ENCODE results near the gene ATP2B2.

ATP2B2 gene

DNA sequence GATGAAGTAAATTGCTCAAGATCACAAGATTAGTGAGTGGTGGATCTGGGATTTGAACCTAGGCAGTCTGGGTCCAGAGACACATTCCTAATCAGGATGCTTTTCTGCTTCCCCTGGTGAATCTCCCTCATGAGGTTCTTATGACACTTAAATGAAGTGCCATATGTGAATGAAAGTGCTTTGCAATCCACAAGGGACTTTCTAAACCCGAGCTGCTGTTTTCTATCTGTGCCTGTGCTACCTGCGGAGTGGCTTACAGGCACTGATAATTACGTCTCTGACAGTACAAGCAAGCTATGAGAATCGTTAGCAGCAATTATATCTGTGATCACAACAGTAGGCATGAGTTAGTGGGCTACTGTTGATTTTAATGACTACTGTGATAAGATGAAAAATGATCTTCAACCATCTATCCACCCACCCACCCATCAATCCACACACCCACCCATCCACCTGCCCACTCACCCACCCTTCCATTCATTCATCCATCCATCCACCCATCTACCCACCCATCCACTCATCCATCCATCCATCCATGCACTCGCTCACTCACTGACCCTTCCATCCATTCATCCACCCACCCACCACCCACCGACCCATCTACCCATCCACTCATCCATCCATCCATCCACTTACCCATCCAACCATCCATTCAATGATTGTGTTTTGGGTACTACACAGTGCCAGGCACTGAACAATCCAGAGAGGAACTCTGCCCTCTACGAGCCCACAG, 51.8 kb downstream of the ATP2B2 start:
- no peaks in the 10 kb centered on the region for H3K79me1 ChIP-seq (ENCODE audit: low read depth, low read length)
- no peak overlapping the region for H3K18ac ChIP-seq (ENCODE audit: low read length)
- H3K23ac ChIP-seq (ENCODE audit: low read depth, low read length, poor library complexity): no peak overlapping the region
- H3K9me3 ChIP-seq (replicated peaks in 1 of 2; ENCODE audit: control insufficient read depth in 2 of 2, insufficient read depth in 1 of 2, low read depth in 1 of 2, low read length in 2 of 2): no peaks in the 10 kb centered on the region
- H2AK5ac ChIP-seq (ENCODE audit: low read depth, low read length): no peak overlapping the region
- H4K8ac ChIP-seq (ENCODE audit: low read depth, low read length): no peak overlapping the region
- H3K27ac ChIP-seq (replicated peaks; ENCODE audit: low read length): no peak overlapping the region
- no peak overlapping the region for H3K4ac ChIP-seq (ENCODE audit: low read length)
- no peak for DNase-seq (ENCODE audit: low spot score)
- no peak overlapping the region for H2AFZ ChIP-seq (ENCODE audit: low read length)
- no peak overlapping the region for H3K9ac ChIP-seq (ENCODE audit: low read depth, low read length, poor library complexity)
- no peaks in the 10 kb centered on the region for H3K4me1 ChIP-seq (ENCODE audit: control insufficient read depth in 2 of 2, insufficient read depth in 1 of 2, low read depth in 1 of 2, low read length in 2 of 2)
- H3K14ac ChIP-seq (ENCODE audit: low read length): no peak overlapping the region
- no peak overlapping the region for H2BK120ac ChIP-seq (ENCODE audit: low read depth, low read length)
- H3K4me2 ChIP-seq (ENCODE audit: insufficient read depth, low read length, poor library complexity, severe bottlenecking): no peak overlapping the region
- no peaks in the 10 kb centered on the region for H3K27me3 ChIP-seq (ENCODE audit: control insufficient read depth in 3 of 3, insufficient read depth in 3 of 3, low read depth in 1 of 3, low read length in 3 of 3)
- peak overlapping the region in 1 of 2 donors; percentile 25 for H3K4me3 ChIP-seq (ENCODE audit: low read length in 2 of 2)
- H2BK5ac ChIP-seq (ENCODE audit: low read length): no peak overlapping the region
- H3K36me3 ChIP-seq (replicated peaks in 1 of 2; ENCODE audit: control insufficient read depth in 2 of 2, insufficient read depth in 2 of 2, low read length in 2 of 2): no peaks in the 10 kb centered on the region
- no CpG with 5 or more reads among the region's 7 CpGs for WGBS, 2 donors (ENCODE audit: extremely low coverage in 2 of 2, insufficient read length in 2 of 2, insufficient replicate concordance in 1 of 2)
- H2BK15ac ChIP-seq (ENCODE audit: low read length): no peak overlapping the region
- no peak overlapping the region for H2BK12ac ChIP-seq (ENCODE audit: low read length)
- H4K91ac ChIP-seq (ENCODE audit: low read depth, low read length, poor library complexity): no peak overlapping the region

DNA sequence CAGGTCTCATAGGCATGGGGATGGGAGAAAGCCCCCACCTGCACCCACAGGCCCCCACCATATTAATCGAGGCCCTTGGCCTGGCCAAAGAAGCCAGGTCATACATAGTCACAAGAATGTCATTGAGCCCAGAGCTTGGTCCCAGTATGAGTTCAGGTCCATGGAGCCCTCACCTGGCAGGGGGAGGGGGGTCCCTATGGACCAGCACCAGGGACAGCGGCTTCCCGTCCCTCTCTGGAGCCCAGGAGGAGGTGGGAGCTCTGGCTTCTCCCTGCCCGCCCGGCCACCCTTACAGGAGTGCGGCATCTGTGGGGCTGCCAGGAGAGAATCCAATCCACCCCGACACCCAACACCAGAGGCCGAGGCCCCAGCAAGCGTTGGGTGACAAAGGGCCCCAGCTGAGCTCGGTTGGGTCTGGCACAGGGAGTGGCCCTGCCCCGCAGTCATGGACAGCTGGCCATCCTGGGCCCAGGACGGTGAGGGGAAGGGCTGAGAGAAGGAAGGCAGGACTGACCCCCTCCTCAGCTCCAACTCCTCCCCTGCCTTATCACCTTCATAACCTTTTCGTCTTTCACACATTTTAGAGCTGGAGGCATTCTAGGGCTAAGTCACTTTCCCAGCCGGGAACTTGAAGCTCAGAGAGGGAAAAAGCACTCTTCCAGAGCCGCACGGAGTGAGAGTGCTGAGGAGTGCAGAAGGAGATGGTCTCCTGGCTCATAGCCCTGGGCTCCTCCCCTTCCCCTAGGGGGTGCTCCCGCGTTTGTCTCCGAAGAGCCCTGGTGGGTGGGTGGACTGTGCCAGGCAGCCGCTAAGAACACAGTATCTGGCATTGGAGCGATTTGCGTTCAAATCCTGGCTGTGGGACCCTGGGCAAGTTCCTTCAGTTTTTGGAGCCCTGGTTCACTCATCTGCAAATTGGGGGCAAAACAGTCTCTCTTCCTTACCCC, 54.6 kb downstream of the ATP2B2 start:
- H3K27ac ChIP-seq (replicated peaks; ENCODE audit: low read length): no peak overlapping the region
- no peaks in the 10 kb centered on the region for H3K36me3 ChIP-seq (replicated peaks in 1 of 2; ENCODE audit: control insufficient read depth in 2 of 2, insufficient read depth in 2 of 2, low read length in 2 of 2)
- no peak for DNase-seq (ENCODE audit: low spot score)
- H3K4me1 ChIP-seq (ENCODE audit: control insufficient read depth in 2 of 2, insufficient read depth in 1 of 2, low read depth in 1 of 2, low read length in 2 of 2): no peaks in the 10 kb centered on the region
- no peaks in the 10 kb centered on the region for H3K79me1 ChIP-seq (ENCODE audit: low read depth, low read length)
- no peak overlapping the region for H2AK5ac ChIP-seq (ENCODE audit: low read depth, low read length)
- no peak overlapping the region for H3K23ac ChIP-seq (ENCODE audit: low read depth, low read length, poor library complexity)
- H3K4me2 ChIP-seq (ENCODE audit: insufficient read depth, low read length, poor library complexity, severe bottlenecking): no peak overlapping the region
- H2BK5ac ChIP-seq (ENCODE audit: low read length): no peak overlapping the region
- H2BK12ac ChIP-seq (ENCODE audit: low read length): no peak overlapping the region
- no peak overlapping the region for H4K8ac ChIP-seq (ENCODE audit: low read depth, low read length)
- H4K91ac ChIP-seq (ENCODE audit: low read depth, low read length, poor library complexity): no peak overlapping the region
- H3K9me3 ChIP-seq (replicated peaks in 1 of 2; ENCODE audit: control insufficient read depth in 2 of 2, insufficient read depth in 1 of 2, low read depth in 1 of 2, low read length in 2 of 2): no peaks in the 10 kb centered on the region
- H3K18ac ChIP-seq (ENCODE audit: low read length): peak overlapping the region; percentile 21
- peaks cover 0 to 16% (median 0%) of the 10 kb centered on the region in 3 experiments for H3K27me3 ChIP-seq (ENCODE audit: control insufficient read depth in 3 of 3, insufficient read depth in 3 of 3, low read depth in 1 of 3, low read length in 3 of 3)
- H2BK15ac ChIP-seq (ENCODE audit: low read length): no peak overlapping the region
- no peak overlapping the region for H3K4ac ChIP-seq (ENCODE audit: low read length)
- WGBS, 2 donors (ENCODE audit: extremely low coverage in 2 of 2, insufficient read length in 2 of 2, insufficient replicate concordance in 1 of 2): no CpG with 5 or more reads among the region's 22 CpGs
- no peak overlapping the region for H2BK120ac ChIP-seq (ENCODE audit: low read depth, low read length)
- H3K14ac ChIP-seq (ENCODE audit: low read length): no peak overlapping the region
- H3K4me3 ChIP-seq (ENCODE audit: low read length in 2 of 2): no peak overlapping the region
- H3K9ac ChIP-seq (ENCODE audit: low read depth, low read length, poor library complexity): no peak overlapping the region
- no peak overlapping the region for H2AFZ ChIP-seq (ENCODE audit: low read length)

DNA sequence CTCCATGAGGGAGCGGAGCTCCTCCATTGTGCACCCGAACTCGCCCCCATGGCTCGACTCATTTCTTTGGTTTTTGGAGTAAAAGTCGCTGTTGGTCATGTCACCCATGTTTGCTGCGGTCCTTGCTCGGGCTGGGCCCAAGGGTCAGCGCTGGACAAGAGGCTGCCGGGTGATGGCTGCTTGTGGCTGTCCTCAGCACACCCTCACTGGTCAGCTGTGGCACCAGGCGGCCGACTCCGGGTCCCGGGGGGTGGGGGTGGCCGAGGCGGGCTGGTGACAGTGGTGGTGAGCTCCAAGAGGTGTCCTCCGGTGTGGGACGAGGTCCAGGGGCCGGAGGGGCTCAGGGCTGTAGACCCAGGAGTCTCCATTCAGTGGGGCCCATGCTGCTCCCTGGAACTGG, 56.0 kb downstream of the ATP2B2 start:
- Histone ChIP-seq H3K14ac (ENCODE audit: low read length) (no peak overlapping the region), H3K4me1 (ENCODE audit: control insufficient read depth in 2 of 2, insufficient read depth in 1 of 2, low read depth in 1 of 2, low read length in 2 of 2) (no peaks in the 10 kb centered on the region), H3K4ac (ENCODE audit: low read length) (no peak overlapping the region), H2BK12ac (ENCODE audit: low read length) (no peak overlapping the region), H2BK5ac (ENCODE audit: low read length) (no peak overlapping the region), H3K4me2 (ENCODE audit: insufficient read depth, low read length, poor library complexity, severe bottlenecking) (no peak overlapping the region), H3K27me3 (ENCODE audit: control insufficient read depth in 3 of 3, insufficient read depth in 3 of 3, low read depth in 1 of 3, low read length in 3 of 3) (peaks cover 0 to 17% (median 0%) of the 10 kb centered on the region in 3 experiments), H2BK15ac (ENCODE audit: low read length) (no peak overlapping the region), H3K18ac (ENCODE audit: low read length) (no peak overlapping the region), H3K9me3 (replicated peaks in 1 of 2; ENCODE audit: control insufficient read depth in 2 of 2, insufficient read depth in 1 of 2, low read depth in 1 of 2, low read length in 2 of 2) (no peaks in the 10 kb centered on the region), H3K27ac (replicated peaks; ENCODE audit: low read length) (no peak overlapping the region), H3K79me1 (ENCODE audit: low read depth, low read length) (no peaks in the 10 kb centered on the region), H3K9ac (ENCODE audit: low read depth, low read length, poor library complexity) (no peak overlapping the region), H3K23ac (ENCODE audit: low read depth, low read length, poor library complexity) (no peak overlapping the region), H4K91ac (ENCODE audit: low read depth, low read length, poor library complexity) (no peak overlapping the region), H2AK5ac (ENCODE audit: low read depth, low read length) (no peak overlapping the region), H2AFZ (ENCODE audit: low read length) (no peak overlapping the region), H3K4me3 (ENCODE audit: low read length in 2 of 2) (no peak overlapping the region), H4K8ac (ENCODE audit: low read depth, low read length) (no peak overlapping the region), H2BK120ac (ENCODE audit: low read depth, low read length) (no peak overlapping the region), H3K36me3 (replicated peaks in 1 of 2; ENCODE audit: control insufficient read depth in 2 of 2, insufficient read depth in 2 of 2, low read length in 2 of 2) (no peaks in the 10 kb centered on the region)
- WGBS, 2 donors (ENCODE audit: extremely low coverage in 2 of 2, insufficient read length in 2 of 2, insufficient replicate concordance in 1 of 2): no CpG with 5 or more reads among the region's 18 CpGs
- DNase-seq (ENCODE audit: low spot score): no peak

DNA sequence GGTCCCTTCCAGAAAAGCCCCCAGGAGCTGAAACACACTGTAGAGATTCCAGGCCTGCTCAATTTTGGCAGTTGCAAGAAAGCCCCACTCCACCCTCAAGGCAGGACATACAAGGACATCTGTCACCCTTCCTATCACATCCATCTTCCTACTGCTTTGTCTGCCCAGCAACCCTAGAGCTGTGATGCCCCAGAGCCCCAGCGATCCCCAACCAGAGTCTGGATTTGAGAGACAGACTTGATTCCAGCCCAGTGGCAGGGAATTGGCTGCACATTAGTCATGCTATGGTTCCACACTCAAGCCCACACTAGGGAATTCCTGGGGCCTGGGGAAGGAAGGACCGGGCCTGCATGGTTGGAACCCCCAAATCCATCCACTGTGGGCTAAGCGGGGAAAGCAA, 56.8 kb downstream of the ATP2B2 start:
- no peak overlapping the region for H2BK15ac ChIP-seq (ENCODE audit: low read length)
- H4K91ac ChIP-seq (ENCODE audit: low read depth, low read length, poor library complexity): no peak overlapping the region
- H2BK12ac ChIP-seq (ENCODE audit: low read length): no peak overlapping the region
- H4K8ac ChIP-seq (ENCODE audit: low read depth, low read length): no peak overlapping the region
- no peak overlapping the region for H3K27ac ChIP-seq (replicated peaks; ENCODE audit: low read length)
- H2BK5ac ChIP-seq (ENCODE audit: low read length): no peak overlapping the region
- H3K79me1 ChIP-seq (ENCODE audit: low read depth, low read length): no peaks in the 10 kb centered on the region
- H3K9ac ChIP-seq (ENCODE audit: low read depth, low read length, poor library complexity): no peak overlapping the region
- H3K9me3 ChIP-seq (replicated peaks in 1 of 2; ENCODE audit: control insufficient read depth in 2 of 2, insufficient read depth in 1 of 2, low read depth in 1 of 2, low read length in 2 of 2): no peaks in the 10 kb centered on the region
- H3K27me3 ChIP-seq (ENCODE audit: control insufficient read depth in 3 of 3, insufficient read depth in 3 of 3, low read depth in 1 of 3, low read length in 3 of 3): peaks cover 0 to 17% (median 0%) of the 10 kb centered on the region in 3 experiments
- no peak overlapping the region for H3K14ac ChIP-seq (ENCODE audit: low read length)
- H3K23ac ChIP-seq (ENCODE audit: low read depth, low read length, poor library complexity): no peak overlapping the region
- H2AK5ac ChIP-seq (ENCODE audit: low read depth, low read length): no peak overlapping the region
- H3K4me2 ChIP-seq (ENCODE audit: insufficient read depth, low read length, poor library complexity, severe bottlenecking): no peak overlapping the region
- no peak overlapping the region for H3K18ac ChIP-seq (ENCODE audit: low read length)
- DNase-seq (ENCODE audit: low spot score): no peak
- no CpG with 5 or more reads among the region's 3 CpGs for WGBS, 2 donors (ENCODE audit: extremely low coverage in 2 of 2, insufficient read length in 2 of 2, insufficient replicate concordance in 1 of 2)
- H3K4me1 ChIP-seq (ENCODE audit: control insufficient read depth in 2 of 2, insufficient read depth in 1 of 2, low read depth in 1 of 2, low read length in 2 of 2): no peaks in the 10 kb centered on the region
- no peak overlapping the region for H2AFZ ChIP-seq (ENCODE audit: low read length)
- H3K4ac ChIP-seq (ENCODE audit: low read length): no peak overlapping the region
- no peak overlapping the region for H3K4me3 ChIP-seq (ENCODE audit: low read length in 2 of 2)
- H2BK120ac ChIP-seq (ENCODE audit: low read depth, low read length): no peak overlapping the region
- no peaks in the 10 kb centered on the region for H3K36me3 ChIP-seq (replicated peaks in 1 of 2; ENCODE audit: control insufficient read depth in 2 of 2, insufficient read depth in 2 of 2, low read length in 2 of 2)
